ENCODE measurements around the gene CENPN.

DNA sequence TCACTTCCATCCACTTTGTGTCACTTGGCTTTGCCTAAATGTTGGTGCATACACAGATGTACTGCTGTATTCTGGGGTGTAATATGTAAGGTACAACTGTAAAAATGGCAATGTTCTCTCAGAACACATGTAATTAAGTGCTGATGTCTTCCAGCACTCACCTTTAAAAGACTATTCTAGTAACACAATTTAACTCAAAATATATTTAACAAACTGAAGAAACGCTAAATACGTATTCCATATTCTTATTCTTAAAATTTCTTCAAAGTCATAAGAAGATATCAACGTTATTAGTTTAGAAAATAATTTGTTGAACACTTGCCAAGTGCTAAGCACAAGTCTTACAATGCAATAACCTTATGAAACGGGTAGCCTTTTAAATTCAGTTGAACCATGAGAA lies 4.0 kb upstream of the CENPN start:
- TF ChIP-seq, protein P1, sequence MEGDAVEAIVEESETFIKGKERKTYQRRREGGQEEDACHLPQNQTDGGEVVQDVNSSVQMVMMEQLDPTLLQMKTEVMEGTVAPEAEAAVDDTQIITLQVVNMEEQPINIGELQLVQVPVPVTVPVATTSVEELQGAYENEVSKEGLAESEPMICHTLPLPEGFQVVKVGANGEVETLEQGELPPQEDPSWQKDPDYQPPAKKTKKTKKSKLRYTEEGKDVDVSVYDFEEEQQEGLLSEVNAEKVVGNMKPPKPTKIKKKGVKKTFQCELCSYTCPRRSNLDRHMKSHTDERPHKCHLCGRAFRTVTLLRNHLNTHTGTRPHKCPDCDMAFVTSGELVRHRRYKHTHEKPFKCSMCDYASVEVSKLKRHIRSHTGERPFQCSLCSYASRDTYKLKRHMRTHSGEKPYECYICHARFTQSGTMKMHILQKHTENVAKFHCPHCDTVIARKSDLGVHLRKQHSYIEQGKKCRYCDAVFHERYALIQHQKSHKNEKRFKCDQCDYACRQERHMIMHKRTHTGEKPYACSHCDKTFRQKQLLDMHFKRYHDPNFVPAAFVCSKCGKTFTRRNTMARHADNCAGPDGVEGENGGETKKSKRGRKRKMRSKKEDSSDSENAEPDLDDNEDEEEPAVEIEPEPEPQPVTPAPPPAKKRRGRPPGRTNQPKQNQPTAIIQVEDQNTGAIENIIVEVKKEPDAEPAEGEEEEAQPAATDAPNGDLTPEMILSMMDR (IDR thresholded peaks at IDR 0.05) = no peak
- TF ChIP-seq POLR2A (IDR thresholded peaks at IDR 0.05) = no peak
